ENCODE measurements around the gene MMP24.

DNA sequence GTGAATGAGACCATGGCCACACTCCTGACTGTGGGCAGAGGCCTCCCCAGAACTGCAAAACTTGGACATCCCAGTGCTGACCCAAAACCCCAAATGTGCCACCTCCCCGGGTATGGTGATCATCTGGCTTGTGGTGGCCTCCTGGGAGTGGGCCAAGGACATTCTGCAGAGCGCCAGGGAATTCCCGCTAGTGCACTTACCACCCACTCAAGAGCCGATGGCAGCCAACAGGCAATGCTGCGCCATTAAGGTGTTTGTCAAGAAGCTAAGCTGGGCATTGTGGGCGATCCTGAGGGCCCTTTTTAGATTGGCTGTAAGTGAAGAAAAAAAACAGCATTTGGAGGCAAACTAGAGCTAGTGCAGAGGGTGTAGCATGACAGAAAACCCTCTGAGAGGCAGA lies 9.4 kb downstream of the MMP24 start:
- no peak for TF ChIP-seq CTCF (conservative IDR thresholded peaks at IDR 0.05; ENCODE audit: low read depth in 2 of 2)
- no peak for TF ChIP-seq POLR2AphosphoS5 (IDR thresholded peaks at IDR 0.05; ENCODE audit: low read depth)
- no peak for TF ChIP-seq REST (IDR thresholded peaks at IDR 0.05; ENCODE audit: unreplicated experiment)
- no peak for TF ChIP-seq EZH2phosphoT487 (IDR thresholded peaks at IDR 0.05; ENCODE audit: unreplicated experiment)
- no peak for TF ChIP-seq EZH2 (IDR thresholded peaks at IDR 0.05; ENCODE audit: low read depth, unreplicated experiment)
- TF ChIP-seq CREB1 (CRISPR knock-in tag; IDR thresholded peaks at IDR 0.05; ENCODE audit: low read depth) = no peak
- TF ChIP-seq, protein P1, sequence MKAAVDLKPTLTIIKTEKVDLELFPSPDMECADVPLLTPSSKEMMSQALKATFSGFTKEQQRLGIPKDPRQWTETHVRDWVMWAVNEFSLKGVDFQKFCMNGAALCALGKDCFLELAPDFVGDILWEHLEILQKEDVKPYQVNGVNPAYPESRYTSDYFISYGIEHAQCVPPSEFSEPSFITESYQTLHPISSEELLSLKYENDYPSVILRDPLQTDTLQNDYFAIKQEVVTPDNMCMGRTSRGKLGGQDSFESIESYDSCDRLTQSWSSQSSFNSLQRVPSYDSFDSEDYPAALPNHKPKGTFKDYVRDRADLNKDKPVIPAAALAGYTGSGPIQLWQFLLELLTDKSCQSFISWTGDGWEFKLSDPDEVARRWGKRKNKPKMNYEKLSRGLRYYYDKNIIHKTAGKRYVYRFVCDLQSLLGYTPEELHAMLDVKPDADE (IDR thresholded peaks at IDR 0.05) = no peak
- TF ChIP-seq JUNB (IDR thresholded peaks at IDR 0.05; ENCODE audit: unreplicated experiment) = no peak
- no peak for TF ChIP-seq NANOG (IDR thresholded peaks at IDR 0.05; ENCODE audit: borderline replicate concordance)
- no peak for TF ChIP-seq STAT1 (IDR thresholded peaks at IDR 0.05; ENCODE audit: unreplicated experiment)
- no peak for TF ChIP-seq ZNF331 (CRISPR knock-in tag; IDR thresholded peaks at IDR 0.05; ENCODE audit: low read depth)

All from GM23338 (cell line).